ENCODE data around the gene BRMS1L. TPM values are rescaled to one million over a fixed set of nuclear protein-coding genes. Genes with fewer than 3 reads are reported as not detected.
"Not testable (repeated sequence)": the region's sequence is repeated elsewhere in the genome, so short reads cannot be mapped to it uniquely, and the experiment has no call there.

Gene BRMS1L
- total RNA-seq: 10 to 100 TPM in 1 of 2 donors, 1 to 10 TPM in 1; 9.7 to 15.3 TPM
- long read RNA-seq, transcript BRMS1L-201 (10 exons, 2,657 nt): major isoform, 10 of 10 reads
- long read RNA-seq, partial matches to known transcripts: 0 of 10 reads
- long read RNA-seq, other reads (novel, unspliced or antisense): 0 of 10 reads

DNA sequence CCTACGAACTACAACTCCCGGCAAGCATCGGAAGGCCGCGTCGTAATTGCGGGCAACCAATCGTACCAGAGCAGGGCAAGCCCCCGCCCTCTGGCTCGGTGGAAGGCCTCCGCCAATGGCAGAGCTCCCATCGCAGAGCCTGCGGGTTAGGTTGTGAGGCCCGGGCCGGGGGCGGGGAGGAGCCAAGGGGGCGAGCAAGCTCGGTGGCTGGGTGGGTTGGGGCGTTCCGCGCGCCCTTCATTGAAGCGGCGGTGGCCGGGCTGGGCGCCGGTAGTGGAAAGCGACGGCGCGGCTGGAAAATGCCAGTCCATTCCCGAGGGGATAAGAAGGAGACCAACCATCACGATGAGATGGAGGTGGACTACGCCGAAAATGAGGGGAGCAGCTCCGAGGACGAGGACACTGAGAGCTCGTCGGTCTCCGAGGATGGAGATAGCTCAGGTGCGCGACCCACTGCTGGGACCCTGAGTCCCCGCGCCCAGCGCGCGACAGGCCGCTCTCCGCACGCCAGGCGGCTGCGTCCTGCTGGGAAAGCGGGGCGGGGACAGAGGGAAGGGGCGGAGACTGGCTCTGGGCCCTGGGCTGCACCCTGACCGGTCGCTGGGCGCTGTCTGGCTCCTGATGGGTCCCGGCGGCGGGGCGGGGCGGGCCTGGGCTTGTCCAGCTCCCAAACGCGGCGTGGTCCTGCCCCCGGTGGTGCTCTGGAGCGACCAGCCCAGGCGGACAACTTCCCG, at the start of gene BRMS1L:
Gene BRMS1L (plus strand): TSS at position 121 of the 734 bp plus-strand sequence. CDS start 179 bp downstream, at position 300.
- intact Hi-C loops (cut with DNase I): no loop called here
- ATAC-seq: peak; percentile 98 to 99
- DNase-seq: peak; percentile 99

DNA sequence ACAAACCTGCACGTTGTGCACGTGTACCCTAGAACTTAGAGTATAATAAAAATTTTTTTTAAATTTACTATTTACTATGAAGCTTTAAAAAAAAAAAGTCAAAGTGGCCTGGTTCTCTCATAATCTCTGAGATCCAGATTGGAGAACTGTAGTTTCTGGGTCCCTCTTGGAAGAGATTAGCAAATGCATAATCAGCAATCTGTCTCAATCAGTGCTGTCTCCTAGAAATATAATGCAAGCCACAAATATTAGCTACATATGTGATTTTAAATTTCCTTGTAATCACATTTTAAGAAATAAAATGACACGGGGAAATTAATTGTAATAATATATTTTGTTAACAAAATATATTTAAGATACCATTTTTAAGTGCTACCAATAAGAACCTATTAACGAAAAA, 49.3 kb upstream of the BRMS1L start:
- intact Hi-C loops (cut with DNase I): no loop called here
- no peak for ATAC-seq
- no peak for DNase-seq

- intact Hi-C loops (cut with DNase I); DNase-seq; ATAC-seq: not testable (repeated sequence)
Measured at GRCh38 chr14:35777550-35777949, 48.6 kb upstream of the BRMS1L start.

- no peak for DNase-seq
- ATAC-seq: no peak
- intact Hi-C loops (cut with DNase I): no loop called here
Measured at GRCh38 chr14:35779368-35779767, 46.8 kb upstream of the BRMS1L start.

GRCh38 chr14:35783699-35784098, 42.4 kb upstream of the BRMS1L start:
- no peak for ATAC-seq
- intact Hi-C loops (cut with DNase I): no loop called here
- DNase-seq: no peak

- DNase-seq (no peak), ATAC-seq (no peak)
- intact Hi-C loops (cut with DNase I): no loop called here
Measured at GRCh38 chr14:35786856-35787255, 39.3 kb upstream of the BRMS1L start.

DNA sequence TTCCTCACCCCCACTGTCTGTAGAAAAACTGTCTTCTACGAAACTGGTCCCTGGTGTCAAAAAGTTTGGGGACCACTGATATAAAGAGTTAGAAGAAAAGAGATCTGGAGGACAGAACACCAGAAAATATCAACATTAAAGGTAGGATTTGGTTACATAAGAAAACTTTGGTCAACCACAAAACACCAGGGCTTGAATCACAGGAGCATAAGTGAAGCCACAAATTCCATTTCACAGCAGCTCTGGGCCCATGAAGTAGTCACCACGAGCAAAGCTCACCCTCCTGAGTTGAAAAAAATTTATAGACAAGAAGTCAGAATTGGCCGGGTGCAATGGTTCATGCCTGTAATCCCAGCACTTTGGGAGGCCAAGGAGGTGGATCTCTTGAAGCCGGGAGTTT, 36.5 kb upstream of the BRMS1L start:
- intact Hi-C loops (cut with DNase I): no loop called here
- DNase-seq (no peak), ATAC-seq (no peak)

DNA sequence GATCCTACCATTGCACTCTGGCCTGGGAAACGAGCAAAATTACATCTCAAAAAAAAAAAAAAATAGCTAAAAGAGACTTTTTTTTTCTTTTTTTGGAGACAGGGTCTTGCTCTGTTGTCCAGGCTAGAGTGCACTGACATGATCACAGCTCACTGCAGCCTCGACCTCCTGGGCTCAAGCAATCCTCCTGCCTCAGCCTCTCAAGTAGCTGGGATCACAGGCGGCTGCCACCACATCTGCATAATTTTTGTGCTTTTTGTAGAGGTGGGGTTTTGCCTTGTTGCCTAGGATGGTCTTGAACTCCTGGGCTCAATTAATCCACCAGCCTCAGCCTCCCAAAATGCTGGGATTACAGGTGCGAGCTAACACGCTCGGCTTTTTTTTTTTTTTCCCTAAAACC, 28.3 kb upstream of the BRMS1L start:
- ATAC-seq (no peak), DNase-seq (no peak)
- intact Hi-C loops (cut with DNase I): no loop called here

DNA sequence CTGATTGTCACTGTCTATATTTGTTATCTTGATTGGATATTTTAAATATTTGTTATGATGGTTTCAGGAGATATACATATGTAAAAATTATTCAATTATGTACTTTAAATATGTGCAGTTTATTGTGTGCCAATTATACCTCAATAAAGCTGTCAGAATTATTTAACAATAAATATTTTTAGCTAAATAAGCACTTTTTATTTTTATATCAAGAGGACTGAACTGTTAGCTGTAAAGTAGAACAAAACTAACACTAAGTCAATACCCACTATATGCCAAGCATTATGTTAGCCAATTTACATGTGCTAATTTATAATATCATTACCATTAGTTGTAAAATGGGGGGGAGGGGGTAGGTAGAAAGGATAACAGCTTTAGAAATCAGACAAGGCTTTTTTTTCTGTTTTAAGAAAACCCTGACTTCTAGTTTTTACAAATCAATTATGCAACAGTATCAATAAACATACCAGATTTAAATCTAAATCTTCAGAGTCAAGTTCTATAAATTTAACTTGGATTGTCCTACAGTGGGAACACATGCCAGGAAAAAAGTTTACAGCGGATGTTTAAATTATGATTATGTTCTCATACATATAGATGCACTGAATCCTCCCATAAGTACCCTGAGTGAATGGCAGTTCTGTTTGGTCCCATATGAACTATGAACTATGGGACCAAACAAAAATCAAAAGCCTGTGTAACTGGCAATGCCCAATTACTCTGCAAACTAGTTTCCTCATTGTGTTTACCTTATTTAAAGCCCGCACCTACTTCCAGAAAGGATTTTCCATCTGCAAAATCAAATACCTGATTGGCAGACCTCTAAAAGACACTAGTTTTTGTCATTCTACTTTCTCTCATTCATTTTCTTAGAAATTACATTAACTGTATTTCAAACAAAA, 19.9 kb upstream of the BRMS1L start:
- ATAC-seq: no peak
- no peak for DNase-seq
- intact Hi-C loops (cut with DNase I): no loop called here

DNA sequence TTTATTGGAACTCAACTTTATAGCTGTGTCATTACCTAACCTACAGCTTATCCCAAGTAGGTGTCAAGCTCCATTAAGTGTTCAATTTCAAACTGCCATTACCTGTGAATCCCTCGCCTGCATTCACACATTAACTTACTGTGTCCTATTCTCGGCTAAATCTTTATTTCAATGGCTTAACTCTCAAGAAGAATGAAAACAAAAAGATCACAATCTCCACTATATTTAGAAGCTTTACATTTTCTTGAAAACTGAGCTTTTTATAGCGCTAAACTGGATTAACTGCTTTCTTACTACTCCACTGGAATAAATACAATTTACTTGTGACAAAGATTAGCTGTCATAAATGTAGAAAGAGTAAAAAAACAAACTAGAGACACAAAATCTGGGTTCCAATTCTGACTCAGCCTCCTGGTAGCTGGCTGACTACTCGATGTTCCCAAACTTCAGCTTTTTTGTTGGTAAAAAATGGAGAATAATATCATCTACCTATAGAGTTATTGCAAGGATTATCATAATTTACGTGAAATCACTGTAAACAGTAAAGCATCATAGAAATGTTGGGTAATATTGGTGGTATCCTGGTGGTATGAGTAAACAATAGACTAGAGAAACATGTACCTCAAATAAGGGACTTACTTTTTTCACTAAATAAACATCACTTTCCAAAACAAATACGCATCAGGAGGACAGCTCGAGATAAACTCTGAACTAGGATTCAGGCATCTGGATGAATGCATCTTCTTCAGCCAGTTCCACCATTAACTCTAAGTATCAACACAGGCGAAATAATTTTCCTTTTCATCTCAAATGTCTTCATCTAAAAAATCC, 18.8 kb upstream of the BRMS1L start:
- intact Hi-C loops (cut with DNase I): no loop called here
- DNase-seq (no peak), ATAC-seq (no peak)

DNA sequence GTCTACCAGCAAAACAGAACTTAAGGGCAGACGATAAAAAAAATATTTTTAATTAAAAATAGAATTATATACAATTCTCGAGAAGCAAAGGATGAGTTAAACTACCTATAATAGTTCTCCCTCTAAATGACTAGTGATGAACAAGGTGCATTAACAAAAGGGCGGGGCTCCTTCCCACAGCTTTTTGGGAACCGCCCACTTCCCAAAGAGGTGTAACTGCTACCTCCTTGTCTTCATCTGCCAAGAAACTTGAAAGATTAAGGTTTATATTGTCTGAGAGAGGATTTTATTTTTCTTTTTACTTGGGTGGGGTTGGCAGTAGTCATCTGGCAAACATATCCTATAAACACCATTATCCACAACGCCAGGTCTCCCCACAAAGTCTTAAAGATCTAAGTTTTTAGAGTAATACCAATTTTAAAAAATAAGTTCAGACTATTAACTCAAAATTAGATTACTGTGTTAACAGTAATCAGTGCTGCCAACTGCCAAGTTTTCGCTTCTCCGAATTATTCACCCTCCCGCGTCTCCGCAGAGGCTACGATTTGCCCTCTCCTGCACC, 18.0 kb upstream of the BRMS1L start:
- peak in 1 of 2 donors; percentile 40 for ATAC-seq
- intact Hi-C loops (cut with DNase I): no loop called here
- DNase-seq: peak; percentile 29

- intact Hi-C loops (cut with DNase I): not testable (repeated sequence)
- DNase-seq (peak; percentile 95), ATAC-seq (peak; percentile 99 to 100)
Measured at GRCh38 chr14:35808638-35809563, 17.2 kb upstream of the BRMS1L start, which contains the start of gene RALGAPA1. RALGAPA1 (minus strand) TSS chr14:35809295; CDS start chr14:35808835, 460 bp downstream.

DNA sequence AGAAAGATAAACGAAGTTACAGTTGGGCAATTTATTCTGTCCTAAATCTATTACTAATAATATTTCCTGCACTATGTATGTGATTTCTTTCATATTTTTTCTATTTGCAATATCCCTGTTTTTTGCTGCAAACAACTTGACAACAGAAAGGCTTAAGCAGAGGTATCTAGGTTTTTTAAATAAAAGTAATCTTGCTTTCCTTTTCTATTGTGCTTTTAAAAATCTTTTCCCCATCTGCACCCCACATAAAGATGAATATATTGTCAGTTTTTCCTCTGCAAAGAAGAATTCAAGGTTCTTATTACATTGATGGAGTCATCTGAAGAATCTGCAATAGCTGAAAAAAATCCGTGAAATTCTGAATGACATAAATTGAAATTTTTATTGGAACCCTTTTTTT, 16.5 kb upstream of the BRMS1L start:
- ATAC-seq (no peak), DNase-seq (no peak)
- intact Hi-C loops (cut with DNase I): no loop called here

- intact Hi-C loops (cut with DNase I): no loop called here
- no peak for ATAC-seq
- DNase-seq: no peak
Measured at GRCh38 chr14:35810963-35811362, 15.2 kb upstream of the BRMS1L start.

GRCh38 chr14:35814371-35815005, 11.7 kb upstream of the BRMS1L start:
- intact Hi-C loops (cut with DNase I): no loop called here
- peak; percentile 50 for DNase-seq
- ATAC-seq: peak in 1 of 2 donors; percentile 67

DNA sequence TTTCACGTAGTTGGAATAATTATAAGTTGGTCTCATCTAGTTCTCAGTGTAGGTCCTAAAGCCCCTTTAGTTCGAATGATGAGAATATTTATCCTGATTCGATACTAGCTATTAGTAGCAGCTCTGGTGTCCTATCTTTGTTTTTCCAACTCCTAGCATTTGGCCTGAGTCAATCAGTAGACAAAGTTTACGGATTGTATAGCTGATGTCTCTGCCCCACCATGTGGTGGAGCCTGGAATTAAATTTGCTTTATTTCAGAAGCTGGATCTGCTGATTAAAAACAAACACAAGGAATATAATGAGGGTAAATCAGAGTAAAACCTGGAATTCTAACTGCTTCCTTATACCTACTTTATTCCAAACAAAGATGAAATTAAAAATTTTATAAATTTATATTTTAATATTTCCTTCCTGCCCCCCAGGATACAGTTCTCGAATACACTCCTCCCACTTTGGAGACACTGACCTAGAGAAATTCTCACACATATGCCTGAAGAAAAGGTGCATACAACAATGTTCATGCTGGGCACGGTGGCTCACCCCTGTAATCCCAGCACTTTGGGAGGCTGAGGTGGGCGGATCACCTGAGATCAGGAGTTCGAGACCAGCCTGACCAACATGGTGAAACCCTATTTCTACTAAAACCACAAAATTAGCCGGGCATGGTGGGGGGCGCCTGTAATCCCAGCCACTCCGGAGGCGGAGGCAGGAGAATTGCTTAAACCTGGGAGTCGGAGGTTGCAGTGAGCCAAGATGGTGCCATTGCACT, 7.6 kb upstream of the BRMS1L start:
- intact Hi-C loops (cut with DNase I): no loop called here
- peak; percentile 64 to 78 for ATAC-seq
- DNase-seq: no peak
